GM19193 (cell line): Measurements from ENCODE around the gene MESP2.
A peak's percentile ranks its signal among the peaks of the same experiment; 100 is the strongest.

ENCODE experiments used
- POLR2A ChIP-seq: IDR thresholded peaks from 4 replicates; pipeline ENCODE4 v1.6.1; 2011; ENCODE audit not compliant: insufficient read depth, insufficient read length; ENCODE audit errors: extremely low read depth

MESP2 gene

GRCh38 chr15:89749951-89750559, 26.1 kb upstream of the MESP2 start:
- TF ChIP-seq POLR2A, result no peak

GRCh38 chr15:89750560-89751542, 25.3 kb upstream of the MESP2 start, which contains the start of gene MESP1:
Gene MESP1, minus strand, starts transcription at chr15:89751249. Its CDS starts 18 bp downstream, at chr15:89751231.
- TF ChIP-seq POLR2A, result peak; percentile 38

DNA sequence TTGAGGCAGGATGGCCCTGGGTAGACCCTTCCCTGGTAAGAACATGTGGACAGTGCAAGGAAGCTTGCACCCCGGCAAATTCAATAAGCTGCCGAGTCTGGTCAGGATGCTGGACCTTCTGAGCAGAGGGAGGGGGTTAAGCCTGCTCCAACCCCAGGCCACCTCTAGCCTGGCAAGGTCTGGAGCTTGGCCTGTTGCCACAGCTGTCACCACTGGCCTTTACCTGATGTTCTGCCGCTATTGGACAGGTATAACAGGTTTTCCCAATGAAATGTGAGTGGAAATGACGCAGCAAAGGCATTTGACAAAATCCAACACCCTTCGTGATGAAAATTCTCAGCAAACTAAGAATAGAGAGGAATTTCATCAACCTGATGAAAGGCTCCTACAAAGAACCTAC, 24.4 kb upstream of the MESP2 start:
- no peak for TF ChIP-seq POLR2A

- TF ChIP-seq POLR2A, result no peak
These were observed 22.3 kb upstream of the MESP2 start for GRCh38 chr15:89753855-89754254.

GRCh38 chr15:89754361-89755154, 21.6 kb upstream of the MESP2 start:
- no peak for TF ChIP-seq POLR2A

- no peak for TF ChIP-seq POLR2A
These were observed 20.4 kb upstream of the MESP2 start for GRCh38 chr15:89755701-89756100.

- TF ChIP-seq POLR2A, result no peak
These were observed 19.2 kb upstream of the MESP2 start for GRCh38 chr15:89756897-89757296.

GRCh38 chr15:89758283-89758682, 17.8 kb upstream of the MESP2 start:
- no peak for TF ChIP-seq POLR2A

- TF ChIP-seq POLR2A, result no peak
These were observed 17.2 kb upstream of the MESP2 start for GRCh38 chr15:89758981-89759380.

- no peak for TF ChIP-seq POLR2A
These were observed 16.3 kb upstream of the MESP2 start for GRCh38 chr15:89759835-89760234.

DNA sequence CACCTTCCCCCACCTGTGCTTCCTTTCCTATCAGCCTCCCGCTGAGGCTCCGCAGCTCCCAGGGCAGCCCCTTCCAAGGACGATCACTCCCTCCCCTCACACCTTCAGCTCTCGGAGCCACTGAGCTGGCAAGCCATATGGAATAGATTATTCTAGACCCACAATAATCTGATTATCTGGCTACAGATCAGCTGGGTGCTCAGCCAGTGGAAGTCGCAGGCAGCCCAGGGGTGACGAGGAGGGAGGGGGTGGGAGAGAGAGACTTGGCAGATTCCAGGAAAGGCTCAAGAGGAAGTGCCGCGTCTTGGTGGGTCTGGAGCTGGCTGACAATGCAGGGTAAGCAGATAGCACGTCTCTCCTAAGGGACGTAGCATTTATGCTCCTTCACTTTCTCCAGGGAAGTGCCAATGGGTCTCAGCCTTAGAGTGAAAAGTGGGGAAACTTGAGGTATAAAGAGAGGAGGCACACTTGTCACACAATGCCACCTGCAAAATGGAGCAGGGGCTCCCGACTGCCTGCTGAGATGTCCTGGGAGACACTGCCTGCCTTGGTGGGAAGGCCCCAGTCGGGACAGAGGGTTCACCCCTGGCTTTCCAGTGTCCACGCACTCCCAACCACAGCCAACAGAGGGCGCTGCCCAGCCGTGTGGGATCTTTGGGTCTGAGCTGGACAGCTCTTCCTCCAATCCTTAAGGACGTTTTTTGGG, 15.7 kb upstream of the MESP2 start:
- TF ChIP-seq POLR2A, result no peak

GRCh38 chr15:89761009-89761831, 14.9 kb upstream of the MESP2 start:
- no peak for TF ChIP-seq POLR2A

GRCh38 chr15:89761929-89762328, 14.2 kb upstream of the MESP2 start:
- TF ChIP-seq POLR2A, result no peak

DNA sequence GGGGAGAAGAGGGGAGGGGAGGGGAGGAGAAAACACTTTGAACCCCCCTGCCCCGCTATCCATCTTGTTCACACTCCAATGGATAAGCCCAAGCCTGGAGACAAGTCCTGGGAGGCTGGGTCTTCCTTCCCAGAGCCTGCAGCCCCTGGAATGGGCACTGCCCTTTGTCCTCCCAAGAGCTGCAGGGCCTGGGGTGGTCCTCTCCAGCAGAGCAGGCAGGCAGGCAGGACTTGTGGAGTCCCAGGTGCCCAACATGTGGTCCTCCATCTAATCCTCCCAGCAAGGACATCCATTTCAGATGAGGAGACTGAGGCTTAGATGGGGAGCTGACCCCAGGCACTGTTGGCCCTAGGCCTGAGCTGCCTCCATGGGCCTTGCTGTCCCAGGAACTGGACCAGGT, 10.4 kb upstream of the MESP2 start:
- no peak for TF ChIP-seq POLR2A
